ENCODE measurements around the gene CDS2. TPM values are rescaled to one million over a fixed set of nuclear protein-coding genes. Genes with fewer than 3 reads are reported as not detected.

The CDS2 gene
- total RNA-seq, 2 donors from 2014 or later, result 62.0 to 67.2 TPM

- ATAC-seq (replicated peaks in 1 of 2), result no peak
- no peaks in the 10 kb centered on the region for H3K9me3 Mint-ChIP-seq
- H3K27me3 Mint-ChIP-seq (ENCODE audit: low read depth), result no peaks in the 10 kb centered on the region
- peaks cover 19% of the 10 kb centered on the region for H3K4me1 Mint-ChIP-seq (ENCODE audit: low read depth)
- H3K36me3 Mint-ChIP-seq (ENCODE audit: insufficient read depth in 2 of 2), result peaks cover 4 to 8% of the 10 kb centered on the region in 2 donors
- H3K27ac Mint-ChIP-seq, result no peak overlapping the region
- no peak overlapping the region for H3K4me3 Mint-ChIP-seq
- no peak for DNase-seq
These were observed 69.3 kb downstream of the CDS2 start for GRCh38 chr20:5196149-5196548.

GRCh38 chr20:5197270-5197827 lies 70.5 kb downstream of the CDS2 start:
- Mint-ChIP-seq H3K36me3 (ENCODE audit: insufficient read depth in 2 of 2) (peaks cover 4 to 8% of the 10 kb centered on the region in 2 donors), H3K4me3 (no peak overlapping the region), H3K9me3 (no peaks in the 10 kb centered on the region), H3K27ac (no peak overlapping the region), H3K4me1 (ENCODE audit: low read depth) (peaks cover 9% of the 10 kb centered on the region), H3K27me3 (ENCODE audit: low read depth) (no peaks in the 10 kb centered on the region)
- ATAC-seq (replicated peaks in 1 of 2) (no peak), DNase-seq (no peak)

GRCh38 chr20:5197847-5198650 lies 71.2 kb downstream of the CDS2 start:
- H3K27ac Mint-ChIP-seq, result no peak overlapping the region

GRCh38 chr20:5198651-5198924 lies 71.8 kb downstream of the CDS2 start:
- Mint-ChIP-seq H3K4me1 (ENCODE audit: low read depth) (no peaks in the 10 kb centered on the region), H3K4me3 (no peak overlapping the region), H3K36me3 (ENCODE audit: insufficient read depth in 2 of 2) (peaks cover 4 to 8% of the 10 kb centered on the region in 2 donors), H3K27me3 (ENCODE audit: low read depth) (no peaks in the 10 kb centered on the region), H3K9me3 (no peaks in the 10 kb centered on the region), H3K27ac (no peak overlapping the region)
- DNase-seq (no peak), ATAC-seq (replicated peaks in 1 of 2) (no peak)

More at GRCh38 chr20:5197847-5198650, 71.2 kb downstream of the CDS2 start:
- ATAC-seq (replicated peaks in 1 of 2) (no peak), DNase-seq (no peak)
- no peak overlapping the region for H3K4me3 Mint-ChIP-seq
- H3K36me3 Mint-ChIP-seq (ENCODE audit: insufficient read depth in 2 of 2), result peaks cover 4 to 8% of the 10 kb centered on the region in 2 donors
- H3K4me1 Mint-ChIP-seq (ENCODE audit: low read depth), result peaks cover 2% of the 10 kb centered on the region
- H3K9me3 Mint-ChIP-seq, result no peaks in the 10 kb centered on the region
- no peaks in the 10 kb centered on the region for H3K27me3 Mint-ChIP-seq (ENCODE audit: low read depth)

- DNase-seq, result no peak
- peaks cover 4 to 5% of the 10 kb centered on the region in 2 donors for H3K36me3 Mint-ChIP-seq (ENCODE audit: insufficient read depth in 2 of 2)
- H3K4me3 Mint-ChIP-seq, result no peak overlapping the region
- no peak overlapping the region for H3K27ac Mint-ChIP-seq
- no peaks in the 10 kb centered on the region for H3K27me3 Mint-ChIP-seq (ENCODE audit: low read depth)
- no peak for ATAC-seq (replicated peaks in 1 of 2)
- H3K9me3 Mint-ChIP-seq, result no peaks in the 10 kb centered on the region
- H3K4me1 Mint-ChIP-seq (ENCODE audit: low read depth), result peaks cover 6% of the 10 kb centered on the region
These were observed 76.6 kb downstream of the CDS2 start for GRCh38 chr20:5203380-5203779.

- H3K9me3 Mint-ChIP-seq, result no peaks in the 10 kb centered on the region
- H3K27ac Mint-ChIP-seq, result peak overlapping the region; percentile 76
- DNase-seq, result peak; percentile 68 to 69
- H3K36me3 Mint-ChIP-seq (ENCODE audit: insufficient read depth in 2 of 2), result peaks cover 0 to 3% of the 10 kb centered on the region in 2 donors
- peaks cover 6% of the 10 kb centered on the region for H3K4me1 Mint-ChIP-seq (ENCODE audit: low read depth)
- no peaks in the 10 kb centered on the region for H3K27me3 Mint-ChIP-seq (ENCODE audit: low read depth)
- H3K4me3 Mint-ChIP-seq, result no peak overlapping the region
- peak; percentile 94 to 95 for ATAC-seq (replicated peaks in 1 of 2)
These were observed 78.8 kb downstream of the CDS2 start for GRCh38 chr20:5205348-5206210.

GRCh38 chr20:5207138-5207537 lies 80.3 kb downstream of the CDS2 start:
- Mint-ChIP-seq H3K27me3 (ENCODE audit: low read depth) (no peaks in the 10 kb centered on the region), H3K36me3 (ENCODE audit: insufficient read depth in 2 of 2) (peaks cover 0 to 3% of the 10 kb centered on the region in 2 donors), H3K4me3 (no peak overlapping the region), H3K27ac (no peak overlapping the region), H3K4me1 (ENCODE audit: low read depth) (peaks cover 6% of the 10 kb centered on the region), H3K9me3 (no peaks in the 10 kb centered on the region)
- DNase-seq, result no peak
- ATAC-seq (replicated peaks in 1 of 2), result no peak

GRCh38 chr20:5211803-5212714 lies 85.3 kb downstream of the CDS2 start:
- Mint-ChIP-seq H3K4me1 (ENCODE audit: low read depth) (no peaks in the 10 kb centered on the region), H3K4me3 (no peak overlapping the region), H3K27ac (no peak overlapping the region), H3K9me3 (no peaks in the 10 kb centered on the region), H3K27me3 (ENCODE audit: low read depth) (no peaks in the 10 kb centered on the region), H3K36me3 (ENCODE audit: insufficient read depth in 2 of 2) (peaks cover 0 to 3% of the 10 kb centered on the region in 2 donors)
- DNase-seq (no peak), ATAC-seq (replicated peaks in 1 of 2) (no peak)

GRCh38 chr20:5212907-5213487 lies 86.2 kb downstream of the CDS2 start:
- Mint-ChIP-seq H3K9me3 (no peaks in the 10 kb centered on the region), H3K4me1 (ENCODE audit: low read depth) (no peaks in the 10 kb centered on the region), H3K36me3 (ENCODE audit: insufficient read depth in 2 of 2) (peaks cover 0 to 3% of the 10 kb centered on the region in 2 donors), H3K27ac (no peak overlapping the region), H3K27me3 (ENCODE audit: low read depth) (no peaks in the 10 kb centered on the region), H3K4me3 (no peak overlapping the region)
- no peak for DNase-seq
- no peak for ATAC-seq (replicated peaks in 1 of 2)

- Mint-ChIP-seq H3K36me3 (ENCODE audit: insufficient read depth in 2 of 2) (no peaks in the 10 kb centered on the region), H3K4me1 (ENCODE audit: low read depth) (no peaks in the 10 kb centered on the region), H3K4me3 (no peak overlapping the region), H3K9me3 (no peaks in the 10 kb centered on the region), H3K27ac (no peak overlapping the region), H3K27me3 (ENCODE audit: low read depth) (no peaks in the 10 kb centered on the region)
- ATAC-seq (replicated peaks in 1 of 2) (no peak), DNase-seq (no peak)
These were observed 88.0 kb downstream of the CDS2 start for GRCh38 chr20:5214826-5215225.

GRCh38 chr20:5215672-5216304 lies 89.0 kb downstream of the CDS2 start:
- H3K27me3 Mint-ChIP-seq (ENCODE audit: low read depth), result no peaks in the 10 kb centered on the region
- no peaks in the 10 kb centered on the region for H3K36me3 Mint-ChIP-seq (ENCODE audit: insufficient read depth in 2 of 2)
- DNase-seq, result no peak
- no peak for ATAC-seq (replicated peaks in 1 of 2)
- no peaks in the 10 kb centered on the region for H3K4me1 Mint-ChIP-seq (ENCODE audit: low read depth)
- no peak overlapping the region for H3K4me3 Mint-ChIP-seq
- H3K27ac Mint-ChIP-seq, result no peak overlapping the region
- no peaks in the 10 kb centered on the region for H3K9me3 Mint-ChIP-seq

GRCh38 chr20:5216663-5217062 lies 89.9 kb downstream of the CDS2 start:
- no peak overlapping the region for H3K27ac Mint-ChIP-seq
- no peaks in the 10 kb centered on the region for H3K36me3 Mint-ChIP-seq (ENCODE audit: insufficient read depth in 2 of 2)
- ATAC-seq (replicated peaks in 1 of 2) (no peak), DNase-seq (no peak)
- H3K4me1 Mint-ChIP-seq (ENCODE audit: low read depth), result no peaks in the 10 kb centered on the region
- H3K27me3 Mint-ChIP-seq (ENCODE audit: low read depth), result no peaks in the 10 kb centered on the region
- no peak overlapping the region for H3K4me3 Mint-ChIP-seq
- H3K9me3 Mint-ChIP-seq, result no peaks in the 10 kb centered on the region

Measured in activated T-cell treated with anti-CD3 and anti-CD28 coated beads, Interleukin-2, amount 50 U/mL, for 72 hours (primary cell).